Osteoblast (primary cell): ENCODE results near the gene GNRHR. TPM values are rescaled to one million over a fixed set of nuclear protein-coding genes. Genes with fewer than 3 reads are reported as not detected.

Source experiments
- DNase-seq: peaks from one replicate; pipeline ENCODE4 v3.0.0; 2011; ENCODE audit warnings: low spot score, mixed read lengths; ENCODE audit not compliant: insufficient read length; ENCODE audit errors: missing footprints
- H2AFZ ChIP-seq: 2 replicates; pipeline ENCODE4 v1.6.0; 2011; ENCODE audit warnings: mild to moderate bottlenecking, low read length
- H3K27ac ChIP-seq: 2 replicates; pipeline ENCODE4 v1.5.1; 2011; ENCODE audit warnings: mild to moderate bottlenecking, low read depth, low read length, moderate library complexity
- H3K27me3 ChIP-seq: 2 replicates; pipeline ENCODE4 v1.6.0; 2012; ENCODE audit warnings: mild to moderate bottlenecking, control low read depth, inconsistent platforms, low read length, moderate library complexity; ENCODE audit not compliant: insufficient read depth
- H3K36me3 ChIP-seq: 2 replicates; pipeline ENCODE4 v1.5.1; 2011; ENCODE audit warnings: mild to moderate bottlenecking, low read length, control low read depth, moderate library complexity; ENCODE audit not compliant: insufficient read depth
- H3K4me1 ChIP-seq: 2 replicates; pipeline ENCODE4 v1.5.1; 2011; ENCODE audit warnings: mild to moderate bottlenecking, low read length, control low read depth, moderate library complexity; ENCODE audit not compliant: insufficient read depth
- H3K4me2 ChIP-seq: 2 replicates; pipeline ENCODE4 v1.6.0; 2011; ENCODE audit warnings: mild to moderate bottlenecking, low read length; ENCODE audit not compliant: insufficient read depth
- H3K4me3 ChIP-seq: fragments of 200-600 bp; sonication (generic); 3 replicates; pipeline ENCODE4 v1.5.1; 2012; ENCODE audit warnings: mild to moderate bottlenecking, low read length, inconsistent platforms; ENCODE audit not compliant: insufficient read depth
- H3K79me2 ChIP-seq: 2 replicates; pipeline ENCODE4 v1.6.0; 2012; ENCODE audit warnings: mild to moderate bottlenecking, low read length, control low read depth, inconsistent platforms; ENCODE audit not compliant: insufficient read depth
- H3K9me3 ChIP-seq: 2 replicates; pipeline ENCODE4 v1.5.1; 2011; ENCODE audit warnings: low read depth, low read length, control low read depth
- H4K20me1 ChIP-seq: 2 replicates; pipeline ENCODE4 v1.6.0; 2012; ENCODE audit warnings: mild to moderate bottlenecking, low read length, control low read depth; ENCODE audit not compliant: insufficient read depth
- CTCF ChIP-seq: IDR thresholded peaks from 2 replicates; pipeline ENCODE4 v1.5.1; 2011; ENCODE audit warnings: mild to moderate bottlenecking, low read depth, low read length, moderate library complexity; ENCODE audit errors: extremely low read depth
- total RNA-seq: library from RNA; depleted of rRNA; stranded (reverse); fragments of >200 nt; gene quantifications from 2 replicates; pipeline ENCODE4 v1.2.3, GENCODE V29; 2012

GNRHR gene
- total RNA-seq, 1 donor, result not detected

DNA sequence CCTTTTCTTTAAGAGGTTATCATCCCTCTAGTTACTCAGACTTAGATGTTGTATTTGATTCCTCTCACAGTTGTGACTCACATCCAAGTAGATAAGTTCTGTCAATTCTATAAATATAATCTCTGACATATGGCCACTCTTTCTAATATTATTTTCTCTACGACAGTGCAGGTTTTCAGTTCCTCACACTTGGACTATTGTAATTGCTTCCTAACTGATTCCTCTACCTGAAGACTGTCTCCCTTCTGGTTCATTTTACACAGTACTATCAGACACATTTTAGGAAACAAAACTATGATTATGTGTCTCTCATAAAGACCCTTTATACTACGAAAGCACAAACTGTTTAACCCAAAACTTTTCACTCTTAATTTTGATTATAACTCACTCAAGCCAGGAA lies 31.3 kb upstream of the GNRHR start:
- no peaks in the 10 kb centered on the region for H3K9me3 ChIP-seq
- no peak overlapping the region for H2AFZ ChIP-seq
- no peak overlapping the region for H3K4me3 ChIP-seq
- H3K36me3 ChIP-seq, result no peaks in the 10 kb centered on the region
- TF ChIP-seq CTCF, result no peak
- H3K27me3 ChIP-seq, result no peaks in the 10 kb centered on the region
- H3K79me2 ChIP-seq, result no peaks in the 10 kb centered on the region
- DNase-seq, result no peak
- no peaks in the 10 kb centered on the region for H4K20me1 ChIP-seq
- no peak overlapping the region for H3K27ac ChIP-seq
- no peak overlapping the region for H3K4me2 ChIP-seq
- H3K4me1 ChIP-seq, result no peaks in the 10 kb centered on the region

DNA sequence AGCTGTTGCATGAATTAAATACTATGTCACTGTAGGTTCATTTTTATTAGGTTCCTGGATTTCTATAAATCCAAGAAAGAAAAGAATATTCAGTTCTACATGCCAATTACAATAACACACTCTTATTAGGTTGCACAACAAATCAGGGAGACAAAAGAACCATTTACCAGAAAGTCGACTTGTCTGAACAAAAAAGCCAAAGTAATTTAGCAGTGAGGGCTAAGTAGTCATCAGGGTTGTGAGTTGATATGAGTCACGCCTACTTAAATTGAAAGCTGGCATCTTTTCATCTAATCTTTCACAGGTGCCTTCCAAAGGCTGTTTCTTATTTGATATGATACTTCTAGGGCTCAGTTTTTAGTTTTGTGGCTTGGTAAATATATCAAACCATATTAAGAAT lies 25.4 kb upstream of the GNRHR start:
- no peak overlapping the region for H3K27ac ChIP-seq
- no peak overlapping the region for H3K4me3 ChIP-seq
- no peak for DNase-seq
- H4K20me1 ChIP-seq, result no peaks in the 10 kb centered on the region
- no peaks in the 10 kb centered on the region for H3K4me1 ChIP-seq
- H3K36me3 ChIP-seq, result no peaks in the 10 kb centered on the region
- no peak overlapping the region for H2AFZ ChIP-seq
- H3K79me2 ChIP-seq, result no peaks in the 10 kb centered on the region
- no peaks in the 10 kb centered on the region for H3K9me3 ChIP-seq
- H3K4me2 ChIP-seq, result no peak overlapping the region
- H3K27me3 ChIP-seq, result no peaks in the 10 kb centered on the region
- TF ChIP-seq CTCF, result no peak

GRCh38 chr4:67776746-67777145 lies 22.6 kb upstream of the GNRHR start:
- no peaks in the 10 kb centered on the region for H3K27me3 ChIP-seq
- H3K36me3 ChIP-seq, result no peaks in the 10 kb centered on the region
- H4K20me1 ChIP-seq, result no peaks in the 10 kb centered on the region
- H3K4me3 ChIP-seq, result no peak overlapping the region
- no peak overlapping the region for H3K4me2 ChIP-seq
- H2AFZ ChIP-seq, result no peak overlapping the region
- H3K79me2 ChIP-seq, result no peaks in the 10 kb centered on the region
- no peak for DNase-seq
- H3K27ac ChIP-seq, result no peak overlapping the region
- H3K4me1 ChIP-seq, result no peaks in the 10 kb centered on the region
- H3K9me3 ChIP-seq, result no peaks in the 10 kb centered on the region
- no peak for TF ChIP-seq CTCF

GRCh38 chr4:67770422-67770821 lies 16.2 kb upstream of the GNRHR start:
- Histone ChIP-seq H3K27me3 (no peaks in the 10 kb centered on the region), H3K9me3 (no peaks in the 10 kb centered on the region), H3K27ac (no peak overlapping the region), H3K4me3 (no peak overlapping the region), H3K4me1 (no peaks in the 10 kb centered on the region), H3K36me3 (no peaks in the 10 kb centered on the region), H3K79me2 (no peaks in the 10 kb centered on the region), H2AFZ (no peak overlapping the region), H3K4me2 (no peak overlapping the region), H4K20me1 (no peaks in the 10 kb centered on the region)
- no peak for DNase-seq
- no peak for TF ChIP-seq CTCF
